Activated naive CD8-positive, alpha-beta T cell treated with anti-CD3 and anti-CD28 coated beads, Interleukin-2, amount 10 ng/mL, durations not matched to agents 7 days and 5 days (primary cell): ENCODE results near the gene ALOX5AP. TPM values are rescaled to one million over a fixed set of nuclear protein-coding genes. Genes with fewer than 3 reads are reported as not detected.

Experiments
- ATAC-seq: fragments of 150-1000 bp; cut with Tn5 transposase; one replicate; pipeline ENCODE4 v1.10.0; 2021; ENCODE audit warnings: low read depth, moderate library complexity
- POLR2A ChIA-PET: fragments of 350-600 bp; sonication (Branson Sonifier 250); formaldehyde crosslinking; loops from one replicate; lab custom pipeline; 2021; ENCODE audit warnings: antibody characterized with exemption; lab: Charles Lee
- DNase-seq: peaks from one replicate; pipeline ENCODE4 v3.0.0; 2021
- H3K27ac Mint-ChIP-seq: one replicate; pipeline ENCODE4 v1.8.0; 2022; ENCODE audit warnings: mild to moderate bottlenecking, mixed read lengths
- H3K27me3 Mint-ChIP-seq: one replicate; pipeline ENCODE4 v1.8.0; 2022; ENCODE audit warnings: mild to moderate bottlenecking, moderate library complexity, mixed read lengths
- H3K36me3 Mint-ChIP-seq: one replicate; pipeline ENCODE4 v1.8.0; 2021; ENCODE audit warnings: mild to moderate bottlenecking, mixed read lengths
- H3K4me1 Mint-ChIP-seq: one replicate; pipeline ENCODE4 v1.8.0; 2021; ENCODE audit warnings: mixed read lengths
- H3K4me3 Mint-ChIP-seq: one replicate; pipeline ENCODE4 v1.8.0; 2022; ENCODE audit warnings: mild to moderate bottlenecking, moderate library complexity, mixed read lengths
- H3K9me3 Mint-ChIP-seq: one replicate; pipeline ENCODE4 v1.8.0; 2021; ENCODE audit warnings: mixed read lengths
- total RNA-seq, 2 experiments: library from RNA; stranded (reverse); gene quantifications; one replicate each; pipeline ENCODE4 v1.2.3, GENCODE V29; 2021

Gene ALOX5AP
- total RNA-seq, 2 experiments from 2014 or later = 61.3 to 63.3 TPM

DNA sequence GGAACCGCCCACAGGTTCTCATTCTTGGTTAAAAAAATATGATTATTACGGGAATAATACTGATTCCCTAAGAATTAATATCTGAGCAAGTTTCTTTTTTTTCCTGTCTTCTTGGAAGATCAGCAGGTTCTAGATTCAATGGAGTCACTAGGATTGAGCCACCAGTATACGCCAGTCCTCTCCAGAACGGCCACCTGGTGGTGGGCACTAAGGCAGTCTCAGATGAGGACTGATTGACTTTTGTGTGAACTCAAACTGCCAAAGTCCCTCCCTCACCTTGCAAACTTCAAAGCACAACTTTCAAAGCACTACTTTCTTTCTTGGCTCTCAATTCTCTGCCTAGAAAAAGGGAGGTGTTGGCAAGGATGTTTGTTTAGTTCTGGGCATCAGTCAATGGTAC lies 33.3 kb upstream of the ALOX5AP start:
- H3K36me3 Mint-ChIP-seq = no peaks in the 10 kb centered on the region
- H3K9me3 Mint-ChIP-seq = no peaks in the 10 kb centered on the region
- no peak for ATAC-seq
- H3K4me3 Mint-ChIP-seq = no peak overlapping the region
- no peak for DNase-seq
- peaks cover 8% of the 10 kb centered on the region for H3K4me1 Mint-ChIP-seq
- POLR2A ChIA-PET = no interaction called here
- no peak overlapping the region for H3K27ac Mint-ChIP-seq
- H3K27me3 Mint-ChIP-seq = peaks cover 38% of the 10 kb centered on the region

DNA sequence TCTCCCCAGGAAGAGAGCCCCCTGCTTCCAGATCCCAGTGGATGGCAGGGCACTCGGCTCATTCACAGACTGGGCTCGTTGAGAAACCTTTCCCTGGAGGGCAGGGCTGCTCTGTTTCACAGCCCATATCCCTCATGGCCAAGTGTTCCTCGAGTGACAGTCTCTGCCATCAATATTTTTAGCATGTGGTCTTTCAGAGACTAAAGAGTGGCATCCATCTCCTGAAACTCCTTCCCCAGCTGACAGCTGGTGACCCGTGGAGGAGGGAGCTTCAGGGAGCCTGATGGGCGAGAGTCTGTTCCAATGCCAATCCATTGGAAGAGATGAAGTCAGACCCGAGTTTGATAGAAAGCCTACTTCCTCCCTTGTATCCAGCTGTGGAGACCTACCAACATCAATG lies 30.7 kb upstream of the ALOX5AP start:
- Mint-ChIP-seq H3K27me3 (peaks cover 29% of the 10 kb centered on the region), H3K4me1 (peaks cover 3% of the 10 kb centered on the region), H3K36me3 (no peaks in the 10 kb centered on the region), H3K27ac (no peak overlapping the region), H3K4me3 (no peak overlapping the region), H3K9me3 (no peaks in the 10 kb centered on the region)
- ATAC-seq (no peak), DNase-seq (no peak)
- POLR2A ChIA-PET = no interaction called here

DNA sequence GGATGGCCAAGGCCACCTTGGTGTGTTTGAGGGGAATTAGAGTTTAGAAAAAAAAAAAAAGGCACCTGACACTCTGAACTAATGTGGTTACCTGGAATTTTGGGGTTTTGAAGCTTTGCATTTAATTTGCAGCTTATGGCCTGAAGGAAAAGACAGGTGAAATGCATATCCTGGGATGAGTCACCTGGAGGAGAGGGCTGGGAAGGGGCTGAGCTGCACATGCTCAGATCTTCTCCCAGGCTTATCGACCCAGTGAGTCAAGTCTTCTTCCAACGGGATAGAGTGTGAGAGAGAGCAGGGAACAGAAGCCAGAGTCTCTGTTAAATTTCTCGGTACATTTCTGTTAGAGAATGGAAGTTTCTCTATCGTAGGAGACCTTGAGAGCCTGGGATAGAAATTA lies 29.7 kb upstream of the ALOX5AP start:
- DNase-seq (no peak), ATAC-seq (no peak)
- H3K36me3 Mint-ChIP-seq = no peaks in the 10 kb centered on the region
- H3K27me3 Mint-ChIP-seq = peaks cover 27% of the 10 kb centered on the region
- H3K27ac Mint-ChIP-seq = no peak overlapping the region
- no peaks in the 10 kb centered on the region for H3K9me3 Mint-ChIP-seq
- H3K4me3 Mint-ChIP-seq = no peak overlapping the region
- no peaks in the 10 kb centered on the region for H3K4me1 Mint-ChIP-seq
- POLR2A ChIA-PET = no interaction called here

DNA sequence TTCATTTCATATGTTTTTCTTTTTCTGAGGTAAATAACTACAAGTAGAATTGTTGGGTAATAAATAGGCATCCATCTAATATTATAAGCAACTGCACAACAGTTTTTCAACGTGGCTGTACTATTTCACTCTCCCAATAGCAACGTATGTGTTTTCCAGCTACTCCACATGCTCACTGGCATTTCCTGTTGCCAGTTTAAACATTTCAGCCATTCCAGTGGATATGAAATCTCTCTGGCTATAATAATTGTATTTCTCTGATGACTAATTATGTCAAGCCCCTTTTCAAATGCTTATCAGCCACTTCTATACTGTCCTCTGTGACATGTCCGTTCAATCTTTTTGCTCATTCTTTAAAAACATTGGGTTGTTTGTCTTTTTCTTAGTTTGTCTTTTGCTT lies 26.8 kb upstream of the ALOX5AP start:
- Mint-ChIP-seq H3K4me3 (no peak overlapping the region), H3K27me3 (peaks cover 16% of the 10 kb centered on the region), H3K36me3 (no peaks in the 10 kb centered on the region), H3K27ac (no peak overlapping the region), H3K4me1 (peaks cover 7% of the 10 kb centered on the region), H3K9me3 (no peaks in the 10 kb centered on the region)
- no peak for DNase-seq
- no peak for ATAC-seq
- POLR2A ChIA-PET = no interaction called here

DNA sequence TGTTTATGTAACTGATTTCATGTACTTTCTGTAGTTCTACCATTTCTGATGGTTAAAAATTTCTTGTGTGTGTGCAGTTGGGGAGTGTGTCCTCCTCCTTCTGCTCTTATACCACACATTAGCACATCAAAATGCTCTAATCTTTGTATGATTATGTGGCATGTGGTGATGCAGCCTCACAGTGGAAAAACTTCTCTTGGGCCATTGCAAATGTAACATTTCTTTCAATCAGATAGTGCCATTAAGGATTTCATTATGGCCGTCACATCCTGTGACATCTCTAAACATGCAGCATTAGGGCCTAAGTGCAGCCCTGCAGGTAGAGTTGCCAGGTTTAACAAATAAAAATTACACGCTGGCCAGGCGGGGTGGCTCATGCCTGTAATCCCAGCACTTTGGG lies 24.9 kb upstream of the ALOX5AP start:
- no peak overlapping the region for H3K27ac Mint-ChIP-seq
- peaks cover 12% of the 10 kb centered on the region for H3K27me3 Mint-ChIP-seq

DNA sequence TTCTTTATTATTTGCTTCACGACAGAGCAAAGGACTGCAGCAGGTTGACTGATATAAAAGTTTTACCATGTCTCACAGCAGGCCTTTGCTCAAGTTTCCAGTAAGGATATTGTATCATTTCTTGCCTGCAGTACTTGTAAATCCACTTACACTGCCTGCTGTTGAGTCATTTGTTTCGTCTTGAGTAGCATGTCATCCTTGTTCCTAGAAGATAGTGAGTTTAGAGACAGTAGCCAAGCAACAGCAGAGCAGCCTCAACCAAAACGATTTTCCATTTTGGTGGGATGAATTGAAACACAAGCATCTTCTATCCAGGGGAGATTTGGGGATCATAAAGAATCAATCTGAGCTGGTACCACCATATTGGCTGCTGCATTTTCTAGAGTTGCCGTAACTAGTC lies 24.0 kb upstream of the ALOX5AP start:
- no peak overlapping the region for H3K4me3 Mint-ChIP-seq
- peaks cover 11% of the 10 kb centered on the region for H3K27me3 Mint-ChIP-seq
- H3K36me3 Mint-ChIP-seq = no peaks in the 10 kb centered on the region
- H3K9me3 Mint-ChIP-seq = no peaks in the 10 kb centered on the region
- DNase-seq (no peak), ATAC-seq (no peak)
- POLR2A ChIA-PET = no interaction called here
- H3K4me1 Mint-ChIP-seq = peaks cover 10% of the 10 kb centered on the region
- H3K27ac Mint-ChIP-seq = no peak overlapping the region

More for the DNA sequence above, 24.9 kb upstream of the ALOX5AP start:
- Mint-ChIP-seq H3K9me3 (no peaks in the 10 kb centered on the region), H3K4me3 (no peak overlapping the region), H3K36me3 (no peaks in the 10 kb centered on the region), H3K4me1 (peaks cover 10% of the 10 kb centered on the region)
- no peak for ATAC-seq
- no peak for DNase-seq
- POLR2A ChIA-PET = no interaction called here

DNA sequence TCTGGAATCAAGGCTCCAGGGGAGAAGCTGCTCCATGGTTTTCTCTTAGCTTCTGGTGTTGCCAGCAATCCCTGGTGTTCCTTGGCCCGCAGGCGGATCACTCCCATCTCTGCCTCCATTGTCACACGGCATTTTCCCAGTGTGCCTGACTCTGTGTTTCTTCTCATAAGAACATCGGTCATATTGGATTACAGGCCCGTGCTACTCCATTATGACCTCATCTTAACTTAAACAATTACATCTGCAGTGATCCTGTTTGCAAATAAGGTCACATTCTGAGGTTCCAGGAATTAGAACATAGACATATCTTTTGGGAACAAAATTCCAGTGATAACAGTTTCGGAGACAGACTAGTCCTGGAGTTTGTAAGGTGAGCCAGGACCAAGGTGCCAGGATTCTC lies 23.5 kb upstream of the ALOX5AP start:
- Mint-ChIP-seq H3K4me3 (no peak overlapping the region), H3K27ac (no peak overlapping the region), H3K4me1 (peaks cover 10% of the 10 kb centered on the region), H3K9me3 (no peaks in the 10 kb centered on the region), H3K27me3 (peaks cover 10% of the 10 kb centered on the region), H3K36me3 (no peaks in the 10 kb centered on the region)
- ATAC-seq = no peak
- POLR2A ChIA-PET = no interaction called here
- no peak for DNase-seq

DNA sequence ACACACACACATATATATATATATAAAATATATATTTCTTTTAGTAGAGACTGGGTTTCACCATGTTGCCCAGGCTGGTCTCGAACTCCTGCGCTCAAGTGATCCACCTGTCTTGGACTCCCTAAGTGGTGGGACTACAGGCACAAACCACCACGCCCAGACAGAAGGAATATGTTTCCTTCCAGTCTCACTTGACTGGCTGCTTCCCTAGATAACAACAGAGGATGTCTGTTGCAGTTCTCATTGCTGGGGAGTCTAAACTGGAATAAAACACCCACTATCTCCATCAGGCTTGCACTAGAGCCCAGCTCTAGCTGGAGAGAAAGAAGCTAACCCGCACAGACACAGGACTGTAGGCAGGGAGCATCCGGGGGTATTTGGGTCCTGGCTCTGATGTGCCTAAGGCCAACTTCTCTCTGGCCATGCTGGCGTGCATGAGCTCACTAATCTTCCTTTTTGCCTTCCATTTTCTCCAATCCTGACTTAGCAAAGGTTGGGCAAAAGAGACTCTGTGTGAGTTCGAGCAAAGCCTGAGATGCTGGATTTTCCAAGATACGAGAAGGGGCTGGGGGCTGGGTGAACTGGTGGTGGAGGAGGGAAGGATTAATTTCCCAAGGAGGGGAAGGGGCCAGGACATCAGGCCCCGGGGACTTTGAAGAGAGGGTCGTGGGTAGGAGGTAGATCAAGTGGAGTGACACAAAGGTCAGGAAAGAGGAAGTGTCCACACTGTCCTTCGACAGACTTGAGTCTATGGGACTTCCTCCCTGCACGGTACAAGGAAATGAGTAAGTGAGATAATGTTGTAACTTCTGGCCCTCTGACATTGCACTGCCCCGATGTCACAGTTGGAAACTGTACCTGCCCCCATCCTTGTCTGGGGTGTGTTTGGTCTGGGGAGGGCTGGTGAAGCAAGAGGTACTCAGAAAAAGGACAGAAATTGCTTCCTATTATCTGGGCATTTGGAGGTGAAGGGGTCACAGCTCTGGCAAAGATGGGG lies 22.5 kb upstream of the ALOX5AP start:
- POLR2A ChIA-PET = no interaction called here
- Mint-ChIP-seq H3K9me3 (no peaks in the 10 kb centered on the region), H3K4me1 (peaks cover 10% of the 10 kb centered on the region), H3K4me3 (no peak overlapping the region), H3K27ac (peak overlapping the region; percentile 61), H3K27me3 (peaks cover 13% of the 10 kb centered on the region), H3K36me3 (no peaks in the 10 kb centered on the region)
- ATAC-seq (peak; percentile 74), DNase-seq (no peak)

DNA sequence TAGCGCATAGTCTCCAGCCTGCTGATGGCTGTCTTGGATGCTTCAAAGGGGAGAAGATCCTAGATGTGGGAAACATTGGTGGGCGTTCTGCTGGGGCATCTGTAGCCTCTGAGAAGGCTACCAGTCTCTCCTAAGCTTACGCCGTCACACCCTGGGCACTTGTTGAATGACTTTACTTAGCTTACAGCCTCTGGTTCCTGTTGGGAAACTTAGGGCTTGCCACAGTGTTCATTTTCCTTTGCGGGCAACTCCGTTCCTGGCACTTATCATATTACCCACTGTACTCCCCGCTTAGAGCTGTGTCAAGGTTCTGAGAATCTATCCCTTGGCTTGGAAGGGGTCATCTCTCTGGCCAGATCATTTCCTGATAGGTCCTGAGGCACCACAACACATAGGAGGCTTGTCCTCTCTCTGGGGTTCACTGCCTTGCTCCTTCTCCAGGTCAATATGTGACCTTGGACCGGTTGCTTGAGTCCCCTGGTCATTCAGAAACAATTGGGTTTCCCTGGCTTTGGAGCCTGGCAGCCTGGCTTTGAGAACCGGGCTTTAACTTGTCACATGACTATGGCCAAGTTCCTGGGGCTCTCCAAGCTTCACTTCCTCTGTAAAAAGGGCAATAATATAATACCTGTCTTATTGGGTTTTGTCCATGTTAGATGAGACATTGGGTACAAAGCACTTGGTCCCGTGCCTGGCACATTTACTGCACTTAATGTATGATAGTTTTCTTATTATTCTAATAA lies 20.5 kb upstream of the ALOX5AP start:
- POLR2A ChIA-PET = no interaction called here
- Mint-ChIP-seq H3K4me1 (peaks cover 10% of the 10 kb centered on the region), H3K9me3 (no peaks in the 10 kb centered on the region), H3K27me3 (peaks cover 5% of the 10 kb centered on the region), H3K4me3 (no peak overlapping the region), H3K27ac (no peak overlapping the region), H3K36me3 (no peaks in the 10 kb centered on the region)
- ATAC-seq = no peak
- no peak for DNase-seq

DNA sequence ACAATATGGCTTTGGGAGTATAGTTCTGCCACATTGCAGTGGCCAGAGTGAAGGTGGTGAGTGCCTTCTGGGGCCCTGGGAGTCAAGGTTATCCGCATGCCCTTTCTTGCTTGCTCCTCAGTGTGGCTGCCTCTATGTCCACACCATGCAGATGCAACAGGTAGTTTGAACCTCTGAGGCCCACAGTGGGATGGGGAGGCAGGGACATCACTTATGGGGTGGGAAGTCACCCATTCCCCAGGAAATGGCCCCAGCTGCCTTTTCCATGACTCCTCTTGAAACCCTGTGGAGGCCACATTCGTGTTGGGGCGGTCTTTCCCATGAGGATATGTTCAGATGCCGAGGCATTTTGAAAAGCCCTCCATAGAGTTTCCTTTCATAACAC lies 20.0 kb upstream of the ALOX5AP start:
- no peaks in the 10 kb centered on the region for H3K9me3 Mint-ChIP-seq
- no peak for ATAC-seq

DNA sequence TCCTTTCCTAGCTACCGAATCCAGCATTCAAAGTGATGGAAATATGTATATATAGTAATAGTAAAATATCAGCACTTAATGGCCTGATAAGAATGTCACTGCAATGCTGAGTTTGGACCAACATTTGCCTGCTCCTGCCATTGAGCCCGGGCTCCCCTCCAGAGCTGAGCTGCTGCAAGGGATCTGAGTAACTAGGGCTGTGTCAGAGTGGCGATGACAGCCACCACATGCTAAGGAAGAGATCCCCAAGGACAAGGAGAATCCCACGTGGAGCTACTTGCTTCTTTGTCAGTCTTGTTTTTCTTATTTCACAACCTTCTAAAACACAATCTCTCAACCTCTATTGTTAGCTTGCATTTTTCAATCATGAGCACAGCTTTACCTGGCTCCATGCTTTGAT lies 19.5 kb upstream of the ALOX5AP start:
- H3K27ac Mint-ChIP-seq = no peak overlapping the region
- peaks cover 6% of the 10 kb centered on the region for H3K27me3 Mint-ChIP-seq
- H3K4me1 Mint-ChIP-seq = peaks cover 18% of the 10 kb centered on the region
- DNase-seq = no peak
- H3K36me3 Mint-ChIP-seq = no peaks in the 10 kb centered on the region
- H3K9me3 Mint-ChIP-seq = no peaks in the 10 kb centered on the region
- POLR2A ChIA-PET = interaction anchor here (0.6 kb wide), 1 partner anchor 54 kb away, joined by 7 read pairs; no protein-coding TSS in a partner anchor
- ATAC-seq = no peak
- H3K4me3 Mint-ChIP-seq = no peak overlapping the region

More for the DNA sequence above, 20.0 kb upstream of the ALOX5AP start:
- Mint-ChIP-seq H3K27ac (no peak overlapping the region), H3K4me3 (no peak overlapping the region), H3K4me1 (peaks cover 13% of the 10 kb centered on the region), H3K36me3 (no peaks in the 10 kb centered on the region), H3K27me3 (peaks cover 6% of the 10 kb centered on the region)
- no peak for DNase-seq
- POLR2A ChIA-PET = interaction anchor here (0.6 kb wide), 1 partner anchor 53 kb away, joined by 7 read pairs; no protein-coding TSS in a partner anchor

DNA sequence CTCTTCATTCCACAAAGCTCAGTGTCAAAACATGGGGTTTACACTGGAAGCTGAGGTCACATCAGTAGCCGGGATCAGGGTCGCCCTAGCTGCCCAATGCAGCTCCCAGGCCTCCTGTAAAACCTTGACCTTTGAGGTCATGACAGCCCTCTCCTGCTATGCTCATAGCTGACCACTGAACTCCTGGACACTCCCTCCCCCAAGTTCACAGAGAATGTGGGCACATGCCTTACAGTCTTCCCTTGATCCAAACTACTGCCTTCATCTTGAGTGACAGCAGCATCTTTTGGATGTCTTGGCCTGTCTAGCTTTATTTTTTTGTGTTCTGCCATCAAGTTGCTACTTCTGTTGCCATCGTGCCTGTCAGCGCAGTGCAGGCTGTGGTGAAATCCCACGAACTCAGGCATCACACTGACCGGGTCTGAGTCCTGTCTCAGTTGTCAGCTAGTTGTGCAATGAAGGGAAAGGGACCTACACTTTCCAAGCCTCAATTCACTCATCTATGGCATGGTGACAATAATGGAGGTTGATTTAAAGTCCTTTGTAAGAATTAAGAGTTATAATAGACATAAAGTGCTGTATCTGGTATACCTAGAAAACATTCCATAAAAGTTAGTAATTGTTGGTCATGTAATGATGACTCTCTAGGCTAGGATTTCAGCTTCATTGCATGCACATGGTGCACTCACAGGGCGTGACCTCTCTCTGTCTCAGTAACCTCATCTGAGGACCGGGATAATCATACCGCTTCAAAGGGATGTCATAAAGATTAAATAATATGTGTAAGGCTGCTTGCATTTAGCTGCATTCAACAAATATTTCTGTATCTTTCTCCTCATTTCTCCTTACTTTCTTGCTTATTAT lies 16.4 kb upstream of the ALOX5AP start:
- DNase-seq (no peak), ATAC-seq (no peak)
- POLR2A ChIA-PET = no interaction called here
- Mint-ChIP-seq H3K4me1 (peaks cover 18% of the 10 kb centered on the region), H3K27me3 (peaks cover 10% of the 10 kb centered on the region), H3K9me3 (no peaks in the 10 kb centered on the region), H3K4me3 (no peak overlapping the region), H3K27ac (no peak overlapping the region), H3K36me3 (no peaks in the 10 kb centered on the region)

DNA sequence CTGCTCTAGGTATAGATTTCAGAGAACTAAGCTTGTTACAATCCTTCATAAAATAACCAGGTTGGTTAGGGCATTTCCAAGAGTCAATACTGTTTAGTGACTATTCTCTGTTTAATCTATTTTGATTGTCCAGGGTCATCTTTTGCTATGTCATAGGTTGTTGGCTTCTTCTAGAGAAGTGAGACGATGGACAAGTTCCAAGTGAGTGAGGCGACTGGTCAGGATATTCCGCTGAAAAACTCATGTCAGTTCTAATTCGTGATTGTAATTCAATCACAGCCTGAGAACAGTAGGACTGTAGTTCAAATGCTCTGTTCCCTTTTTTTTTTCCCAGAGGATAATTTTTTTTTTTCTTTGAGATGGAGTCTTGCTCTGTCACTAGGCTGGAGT lies 15.8 kb upstream of the ALOX5AP start:
- POLR2A ChIA-PET = no interaction called here
- Mint-ChIP-seq H3K36me3 (no peaks in the 10 kb centered on the region), H3K27me3 (peaks cover 10% of the 10 kb centered on the region), H3K4me3 (no peak overlapping the region), H3K27ac (no peak overlapping the region), H3K9me3 (no peaks in the 10 kb centered on the region), H3K4me1 (peaks cover 18% of the 10 kb centered on the region)
- ATAC-seq (no peak), DNase-seq (no peak)
